Endodermal cell (in vitro differentiated cells): Measurements from ENCODE around the gene PRUNE2. TPM values are rescaled to one million over a fixed set of nuclear protein-coding genes. Genes with fewer than 3 reads are reported as not detected.

Experiments
- DNase-seq: peaks from one replicate; pipeline ENCODE4 v3.0.0-alpha.2; 2017
- H3K27ac ChIP-seq: 2 replicates; pipeline ENCODE4 v1.5.1; 2013; ENCODE audit warnings: mild to moderate bottlenecking, low read depth, low read length, moderate library complexity
- H3K27me3 ChIP-seq: 2 replicates; pipeline ENCODE4 v1.6.1; 2013; ENCODE audit warnings: mild to moderate bottlenecking, low read length, moderate library complexity; ENCODE audit not compliant: insufficient read depth, control insufficient read depth, poor library complexity, severe bottlenecking
- H3K36me3 ChIP-seq: 2 replicates; pipeline ENCODE4 v1.7.0; 2013; ENCODE audit warnings: mild to moderate bottlenecking, low read length, moderate library complexity; ENCODE audit not compliant: control insufficient read depth, insufficient read depth
- H3K4me1 ChIP-seq: one replicate; pipeline ENCODE4 v1.7.0; 2013; ENCODE audit warnings: low read length; ENCODE audit not compliant: control insufficient read depth, insufficient read depth
- H3K4me3 ChIP-seq: 2 replicates; pipeline ENCODE4 v1.5.1; 2013; ENCODE audit warnings: mild to moderate bottlenecking, low read length, moderate library complexity
- H3K9ac ChIP-seq: 2 replicates; pipeline ENCODE4 v1.6.1; 2013; ENCODE audit warnings: mild to moderate bottlenecking, low read length, moderate library complexity; ENCODE audit not compliant: poor library complexity, severe bottlenecking; ENCODE audit errors: extremely low read depth
- H3K9me3 ChIP-seq: 2 replicates; pipeline ENCODE4 v1.6.1; 2013; ENCODE audit warnings: mild to moderate bottlenecking, low read length, moderate library complexity; ENCODE audit not compliant: control insufficient read depth
- H3K27ac Mint-ChIP-seq: 2 replicates; pipeline ENCODE4 v1.8.0; 2020; ENCODE audit warnings: mixed read lengths
- H3K27me3 Mint-ChIP-seq: 2 replicates; pipeline ENCODE4 v1.8.0; 2021; ENCODE audit warnings: mild to moderate bottlenecking, mixed read lengths; ENCODE audit not compliant: insufficient read depth
- H3K36me3 Mint-ChIP-seq: 2 replicates; pipeline ENCODE4 v1.8.0; 2020; ENCODE audit warnings: low read depth, mixed read lengths
- H3K4me1 Mint-ChIP-seq: 2 replicates; pipeline ENCODE4 v1.8.0; 2020; ENCODE audit warnings: mixed read lengths
- H3K4me3 Mint-ChIP-seq: 2 replicates; pipeline ENCODE4 v1.8.0; 2020; ENCODE audit warnings: mild to moderate bottlenecking, moderate library complexity, mixed read lengths
- H3K9me3 Mint-ChIP-seq: 2 replicates; pipeline ENCODE4 v1.8.0; 2020; ENCODE audit warnings: mild to moderate bottlenecking, mixed read lengths
- WGBS, 2 experiments: methylation state at CpG; one replicate each; pipeline versions ENCODE4 v1.1.5 to v1.1.7; 2013; ENCODE audit warnings: missing lambda C conversion rate in 2 of 2, mixed read lengths in 1 of 2; ENCODE audit not compliant: insufficient coverage in 1 of 2, insufficient read length in 1 of 2; 5-methylcytosine and 5-hydroxymethylcytosine counted together
- total RNA-seq, 2 donors: library from RNA; stranded (reverse); fragmentation: NEBNext Ultra II Directional in 1 of 2; extraction: Animal tissue kit (Norgen Biotek cat#: 25700) in 1 of 2; gene quantifications; 2 replicates in 1 of 2; 3 replicates in 1 of 2; pipeline ENCODE4 v1.2.1, GENCODE V29; 2021
- TF ChIP-seq, protein P1 (sequence below): fragments of 200-600 bp; sonication (generic); conservative IDR thresholded peaks from 2 replicates; pipeline ENCODE4 v1.5.0; 2021; ENCODE audit warnings: antibody characterized with exemption, mild to moderate bottlenecking

The PRUNE2 gene
- total RNA-seq, 2 donors from 2014 or later: 4.1 to 6.8 TPM

DNA sequence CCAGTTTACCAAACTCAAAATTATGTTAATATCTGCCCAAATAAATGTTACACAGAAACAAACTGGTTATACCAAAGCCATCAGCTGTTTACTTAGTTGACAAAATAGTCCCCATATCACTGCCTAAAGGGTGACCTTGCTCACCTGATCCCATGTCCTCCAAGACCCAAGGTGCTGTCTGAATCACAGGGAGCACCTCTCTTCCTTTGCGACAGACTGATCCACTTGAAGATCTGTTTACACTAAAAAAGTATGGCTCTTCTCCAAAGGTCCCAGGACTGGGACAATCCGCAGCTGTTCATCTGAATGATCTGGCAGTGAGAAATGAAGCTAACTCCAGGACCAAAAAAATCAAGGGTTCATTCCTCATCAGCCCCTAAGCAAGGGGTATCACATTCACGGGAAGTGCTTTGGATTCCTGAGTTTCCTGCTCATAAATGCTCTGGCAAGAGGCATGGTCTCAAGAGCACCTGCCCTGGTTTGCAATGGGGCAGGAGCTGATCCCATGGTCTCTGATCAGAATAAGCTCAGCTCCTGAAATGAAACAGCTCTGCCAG is 5.0 kb downstream of the PRUNE2 start:
- Histone ChIP-seq H3K9ac (no peak overlapping the region), H3K27ac (no peak overlapping the region), H3K4me1 (peaks cover 4% of the 10 kb centered on the region), H3K36me3 (no peaks in the 10 kb centered on the region), H3K27me3 (peaks cover 28% of the 10 kb centered on the region), H3K4me3 (no peak overlapping the region), H3K9me3 (no peaks in the 10 kb centered on the region)
- Mint-ChIP-seq H3K9me3 (no peaks in the 10 kb centered on the region), H3K4me1 (peaks cover 13% of the 10 kb centered on the region), H3K4me3 (no peak overlapping the region), H3K27ac (no peak overlapping the region), H3K27me3 (peaks cover 48% of the 10 kb centered on the region), H3K36me3 (no peaks in the 10 kb centered on the region)
- TF ChIP-seq, protein P1, sequence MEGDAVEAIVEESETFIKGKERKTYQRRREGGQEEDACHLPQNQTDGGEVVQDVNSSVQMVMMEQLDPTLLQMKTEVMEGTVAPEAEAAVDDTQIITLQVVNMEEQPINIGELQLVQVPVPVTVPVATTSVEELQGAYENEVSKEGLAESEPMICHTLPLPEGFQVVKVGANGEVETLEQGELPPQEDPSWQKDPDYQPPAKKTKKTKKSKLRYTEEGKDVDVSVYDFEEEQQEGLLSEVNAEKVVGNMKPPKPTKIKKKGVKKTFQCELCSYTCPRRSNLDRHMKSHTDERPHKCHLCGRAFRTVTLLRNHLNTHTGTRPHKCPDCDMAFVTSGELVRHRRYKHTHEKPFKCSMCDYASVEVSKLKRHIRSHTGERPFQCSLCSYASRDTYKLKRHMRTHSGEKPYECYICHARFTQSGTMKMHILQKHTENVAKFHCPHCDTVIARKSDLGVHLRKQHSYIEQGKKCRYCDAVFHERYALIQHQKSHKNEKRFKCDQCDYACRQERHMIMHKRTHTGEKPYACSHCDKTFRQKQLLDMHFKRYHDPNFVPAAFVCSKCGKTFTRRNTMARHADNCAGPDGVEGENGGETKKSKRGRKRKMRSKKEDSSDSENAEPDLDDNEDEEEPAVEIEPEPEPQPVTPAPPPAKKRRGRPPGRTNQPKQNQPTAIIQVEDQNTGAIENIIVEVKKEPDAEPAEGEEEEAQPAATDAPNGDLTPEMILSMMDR: no peak
- WGBS, 2 experiments: 70 to 88% methylated on average over 2 to 3 of the region's 3 CpGs
- DNase-seq: no peak

DNA sequence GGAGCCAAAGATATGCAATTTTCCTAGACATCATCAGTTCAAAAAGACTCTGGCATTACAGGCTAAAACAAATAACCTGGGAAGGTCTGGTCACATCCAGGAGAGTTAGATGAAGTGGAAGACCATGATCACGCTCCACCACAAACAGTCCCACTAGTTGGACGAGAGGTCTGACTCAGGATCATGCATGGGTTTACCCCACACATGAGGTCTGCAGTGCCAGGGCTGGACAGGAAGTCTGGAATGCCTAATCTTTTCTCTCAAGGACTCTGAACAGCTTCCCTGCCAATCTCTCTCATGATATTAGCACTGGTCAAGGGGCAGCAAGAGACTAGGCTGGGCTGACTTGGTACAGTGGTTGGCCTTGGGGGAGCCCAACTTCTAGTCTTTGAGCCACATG is 7.1 kb downstream of the PRUNE2 start:
- no peaks in the 10 kb centered on the region for H3K36me3 ChIP-seq
- Mint-ChIP-seq H3K27me3 (peaks cover 26% of the 10 kb centered on the region), H3K36me3 (no peaks in the 10 kb centered on the region), H3K9me3 (no peaks in the 10 kb centered on the region), H3K27ac (no peak overlapping the region), H3K4me3 (no peak overlapping the region), H3K4me1 (peaks cover 5% of the 10 kb centered on the region)
- no peak overlapping the region for H3K27ac ChIP-seq
- no peak overlapping the region for H3K4me3 ChIP-seq
- H3K27me3 ChIP-seq: peaks cover 8% of the 10 kb centered on the region
- no peak for DNase-seq
- no peaks in the 10 kb centered on the region for H3K9me3 ChIP-seq
- TF ChIP-seq, protein P1: no peak
- no peak overlapping the region for H3K9ac ChIP-seq
- no peaks in the 10 kb centered on the region for H3K4me1 ChIP-seq
- 75% methylated on average over 2 of the region's 2 CpGs; no CpG with 5 or more reads in 1 of the 2 experiments for WGBS, 2 experiments

DNA sequence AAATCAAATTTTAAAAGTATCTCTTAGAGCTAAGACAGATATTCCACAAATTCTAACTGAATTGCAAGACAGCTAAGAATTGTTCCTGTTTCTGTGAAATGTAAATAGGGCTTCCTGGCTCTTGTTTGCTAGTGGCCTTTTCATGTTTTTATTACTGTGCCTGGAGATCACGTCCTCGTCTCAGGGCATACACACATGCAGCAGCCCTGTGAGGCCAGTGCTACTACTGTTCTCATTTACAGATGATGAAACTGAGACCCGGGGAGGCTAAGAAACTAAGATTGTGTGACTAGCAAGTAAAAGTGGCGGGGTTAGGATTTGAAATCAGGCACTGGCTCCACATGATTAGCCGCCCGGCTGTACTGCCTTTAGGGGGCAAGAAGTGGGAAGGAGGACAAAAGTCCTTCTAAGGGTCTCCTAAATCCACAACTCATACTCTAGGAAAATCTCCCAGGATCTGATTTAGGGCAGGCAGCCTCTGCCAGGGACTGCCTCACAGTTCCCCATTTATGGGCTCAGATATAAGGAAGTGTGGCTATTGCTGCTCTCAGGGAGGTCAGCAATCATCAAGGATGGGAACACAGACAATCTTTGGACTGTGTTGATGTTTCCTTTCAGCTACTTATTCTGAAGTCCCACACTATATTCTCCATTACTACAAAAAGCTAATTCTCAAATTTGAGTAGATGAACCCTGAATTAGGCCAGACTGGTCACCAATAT is 7.9 kb downstream of the PRUNE2 start:
- H3K4me3 ChIP-seq: no peak overlapping the region
- H3K4me1 ChIP-seq: no peaks in the 10 kb centered on the region
- TF ChIP-seq, protein P1: no peak
- peaks cover 5% of the 10 kb centered on the region for H3K27me3 ChIP-seq
- DNase-seq: no peak
- H3K36me3 ChIP-seq: no peaks in the 10 kb centered on the region
- no peaks in the 10 kb centered on the region for H3K9me3 ChIP-seq
- H3K27ac Mint-ChIP-seq: no peak overlapping the region
- no peak overlapping the region for H3K27ac ChIP-seq
- no peak overlapping the region for H3K9ac ChIP-seq
- peaks cover 5% of the 10 kb centered on the region for H3K4me1 Mint-ChIP-seq
- WGBS, 2 experiments: 84 to 89% methylated on average over 3 to 6 of the region's 6 CpGs
- H3K9me3 Mint-ChIP-seq: no peaks in the 10 kb centered on the region
- no peaks in the 10 kb centered on the region for H3K36me3 Mint-ChIP-seq
- H3K27me3 Mint-ChIP-seq: peaks cover 25% of the 10 kb centered on the region
- H3K4me3 Mint-ChIP-seq: no peak overlapping the region
